ENCODE results near the gene AGGF1. TPM values are rescaled to one million over a fixed set of nuclear protein-coding genes. Genes with fewer than 3 reads are reported as not detected.

The AGGF1 gene
- total and polyA plus RNA-seq, 2 experiments from 2014 or later, result 32.8 to 33.7 TPM

DNA sequence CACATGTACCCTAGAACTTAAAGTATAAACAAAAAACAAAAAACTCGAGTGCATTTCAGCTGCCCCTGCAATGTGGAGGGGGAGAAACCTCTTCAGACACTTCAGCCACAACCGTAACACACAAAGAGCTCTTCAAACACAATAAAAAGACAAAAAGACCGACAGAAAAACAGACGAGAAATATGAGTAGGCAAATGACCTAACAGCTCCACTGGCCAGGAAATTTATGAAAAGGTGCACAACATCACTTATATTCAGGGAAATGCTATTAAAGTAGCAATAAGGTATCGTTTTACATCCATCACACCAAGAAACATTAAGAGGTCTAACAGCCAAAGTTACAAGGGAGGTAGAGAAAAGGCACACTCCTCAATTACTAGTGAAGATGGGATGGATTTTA, 50.7 kb downstream of the AGGF1 start:
- no peaks in the 10 kb centered on the region for H3K36me3 ChIP-seq
- H3K4me3 ChIP-seq, result no peak overlapping the region
- H3K27ac ChIP-seq, result no peak overlapping the region
- H3K27me3 ChIP-seq, result peaks cover 5% of the 10 kb centered on the region
- peaks cover 6% of the 10 kb centered on the region for H3K4me1 ChIP-seq (ENCODE audit: low read depth)
- no peak for DNase-seq (ENCODE audit: low read depth in 1 of 2, low spot score in 1 of 2)
- no peaks in the 10 kb centered on the region for H3K9me3 ChIP-seq (ENCODE audit: low read depth)
- TF ChIP-seq, protein P1, sequence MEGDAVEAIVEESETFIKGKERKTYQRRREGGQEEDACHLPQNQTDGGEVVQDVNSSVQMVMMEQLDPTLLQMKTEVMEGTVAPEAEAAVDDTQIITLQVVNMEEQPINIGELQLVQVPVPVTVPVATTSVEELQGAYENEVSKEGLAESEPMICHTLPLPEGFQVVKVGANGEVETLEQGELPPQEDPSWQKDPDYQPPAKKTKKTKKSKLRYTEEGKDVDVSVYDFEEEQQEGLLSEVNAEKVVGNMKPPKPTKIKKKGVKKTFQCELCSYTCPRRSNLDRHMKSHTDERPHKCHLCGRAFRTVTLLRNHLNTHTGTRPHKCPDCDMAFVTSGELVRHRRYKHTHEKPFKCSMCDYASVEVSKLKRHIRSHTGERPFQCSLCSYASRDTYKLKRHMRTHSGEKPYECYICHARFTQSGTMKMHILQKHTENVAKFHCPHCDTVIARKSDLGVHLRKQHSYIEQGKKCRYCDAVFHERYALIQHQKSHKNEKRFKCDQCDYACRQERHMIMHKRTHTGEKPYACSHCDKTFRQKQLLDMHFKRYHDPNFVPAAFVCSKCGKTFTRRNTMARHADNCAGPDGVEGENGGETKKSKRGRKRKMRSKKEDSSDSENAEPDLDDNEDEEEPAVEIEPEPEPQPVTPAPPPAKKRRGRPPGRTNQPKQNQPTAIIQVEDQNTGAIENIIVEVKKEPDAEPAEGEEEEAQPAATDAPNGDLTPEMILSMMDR (IDR thresholded peaks at IDR 0.05; ENCODE audit: low read depth, low read length), result no peak

DNA sequence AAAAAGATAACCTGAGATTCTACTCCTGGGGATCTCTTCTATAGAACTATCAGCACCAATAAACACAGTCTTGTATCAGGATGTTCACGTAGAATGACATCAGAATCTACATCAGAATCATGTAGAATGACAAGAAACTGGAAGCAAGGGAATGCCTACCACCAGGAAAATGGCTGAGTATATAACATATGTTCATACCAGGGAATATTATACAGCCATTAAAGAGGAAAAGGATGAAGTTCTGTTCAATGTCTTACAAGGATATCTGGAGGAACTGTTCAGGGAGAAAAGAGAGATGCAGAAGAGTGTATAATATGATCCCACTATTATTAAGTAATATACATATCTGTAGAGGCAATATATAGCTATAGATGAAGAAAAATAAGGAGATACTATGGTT, 52.1 kb downstream of the AGGF1 start:
- Histone ChIP-seq H3K36me3 (no peaks in the 10 kb centered on the region), H3K9me3 (ENCODE audit: low read depth) (no peaks in the 10 kb centered on the region), H3K4me1 (ENCODE audit: low read depth) (peaks cover 10% of the 10 kb centered on the region), H3K4me3 (no peak overlapping the region), H3K27me3 (peaks cover 5% of the 10 kb centered on the region), H3K27ac (no peak overlapping the region)
- TF ChIP-seq, protein P1 (IDR thresholded peaks at IDR 0.05; ENCODE audit: low read depth, low read length), result no peak
- DNase-seq (ENCODE audit: low read depth in 1 of 2, low spot score in 1 of 2), result no peak

DNA sequence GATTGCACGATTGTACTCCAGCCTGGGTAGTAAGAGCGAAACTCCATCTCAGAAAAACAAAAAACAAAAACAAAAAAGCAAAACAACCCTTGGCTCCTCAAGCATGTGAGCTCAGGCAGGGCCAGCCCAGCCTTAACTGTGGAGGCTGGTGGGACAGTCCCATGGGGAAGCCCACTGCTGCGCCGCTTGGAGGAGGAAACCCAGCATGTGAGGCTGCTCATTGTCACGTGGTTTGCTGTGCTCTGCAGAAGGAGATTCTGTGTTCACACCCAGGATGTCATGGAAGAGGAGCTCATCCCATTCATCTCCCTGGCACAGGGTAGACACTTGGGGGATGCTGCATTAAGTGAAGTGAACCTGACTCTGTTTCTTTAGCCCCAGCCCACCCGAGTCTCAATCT, 52.9 kb downstream of the AGGF1 start:
- H3K4me3 ChIP-seq, result no peak overlapping the region
- DNase-seq (ENCODE audit: low read depth in 1 of 2, low spot score in 1 of 2), result no peak
- H3K9me3 ChIP-seq (ENCODE audit: low read depth), result no peaks in the 10 kb centered on the region
- peaks cover 15% of the 10 kb centered on the region for H3K4me1 ChIP-seq (ENCODE audit: low read depth)
- no peaks in the 10 kb centered on the region for H3K36me3 ChIP-seq
- TF ChIP-seq, protein P1 (IDR thresholded peaks at IDR 0.05; ENCODE audit: low read depth, low read length), result no peak
- no peak overlapping the region for H3K27ac ChIP-seq
- peaks cover 5% of the 10 kb centered on the region for H3K27me3 ChIP-seq

DNA sequence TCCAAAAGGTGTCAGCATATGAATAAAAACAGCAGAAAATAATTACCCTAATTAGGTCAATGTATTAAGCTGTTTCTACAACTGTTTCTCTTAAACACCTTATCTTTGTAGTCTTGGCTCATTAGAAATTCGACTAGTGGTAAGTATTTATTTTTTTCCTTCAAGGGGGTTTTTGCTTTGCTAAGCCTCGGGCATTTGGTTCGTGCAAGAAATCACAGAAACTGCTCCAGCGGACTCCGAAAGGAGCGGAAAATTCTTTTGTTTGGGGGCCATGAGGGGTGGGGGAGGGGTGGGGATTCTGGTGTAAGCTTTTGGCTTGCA, 56.1 kb downstream of the AGGF1 start:
- TF ChIP-seq, protein P1 (IDR thresholded peaks at IDR 0.05; ENCODE audit: low read depth, low read length), result no peak
- peaks cover 15% of the 10 kb centered on the region for H3K4me1 ChIP-seq (ENCODE audit: low read depth)
- no peaks in the 10 kb centered on the region for H3K9me3 ChIP-seq (ENCODE audit: low read depth)
- H3K27ac ChIP-seq, result peak overlapping the region; percentile 96
- peak overlapping the region; percentile 57 for H3K4me3 ChIP-seq
- H3K36me3 ChIP-seq, result no peaks in the 10 kb centered on the region
- DNase-seq (ENCODE audit: low read depth in 1 of 2, low spot score in 1 of 2), result no peak
- H3K27me3 ChIP-seq, result no peaks in the 10 kb centered on the region

DNA sequence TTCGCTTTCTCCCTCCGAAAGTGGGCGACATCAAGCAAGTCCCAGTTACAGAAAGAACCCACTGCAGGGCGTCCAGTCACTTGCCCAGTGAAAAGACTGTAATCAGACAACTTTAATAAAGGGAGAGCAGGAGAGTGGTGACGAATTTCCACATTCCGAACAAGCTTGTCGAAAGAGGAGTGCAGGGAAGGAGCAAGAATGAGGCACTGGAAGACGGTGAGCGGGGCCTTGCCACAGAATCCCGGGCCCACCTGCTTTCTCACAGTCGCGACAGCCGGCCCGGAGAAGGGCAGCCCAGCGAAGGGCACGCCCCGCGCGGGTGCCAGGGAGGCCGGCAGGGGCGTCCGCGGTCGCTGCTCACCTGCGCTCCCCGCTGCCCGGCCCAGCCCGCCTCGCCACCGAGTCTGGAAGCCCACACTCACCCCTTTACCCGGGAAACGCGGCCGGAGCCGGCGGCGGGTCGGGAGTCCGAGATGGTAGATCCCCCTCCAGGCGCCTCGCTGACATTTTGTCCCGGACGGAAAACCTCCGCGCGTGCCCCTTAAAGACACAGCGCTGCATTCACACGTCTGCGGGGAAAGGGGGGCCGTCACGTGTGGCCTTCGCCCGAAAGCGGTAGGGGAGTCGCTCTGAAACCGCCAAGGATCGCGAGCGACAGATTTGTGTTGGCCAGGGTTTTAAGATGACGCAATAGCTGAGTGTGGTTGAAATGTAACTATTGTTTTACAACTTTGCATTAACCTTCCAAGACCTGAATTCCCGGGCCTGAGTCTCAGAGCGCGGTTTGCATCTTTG, 56.7 kb downstream of the AGGF1 start, which contains the start of gene ZBED3:
TSS of gene ZBED3 (minus strand) at position 597 of the 795 bp plus-strand sequence. CDS start 9,407 bp downstream, outside the sequence.
- peaks cover 15% of the 10 kb centered on the region for H3K4me1 ChIP-seq (ENCODE audit: low read depth)
- H3K27ac ChIP-seq, result peak within 1 kb of the TSS; percentile 96
- TF ChIP-seq, protein P1 (IDR thresholded peaks at IDR 0.05; ENCODE audit: low read depth, low read length), result peak; percentile 29
- no peaks in the 10 kb centered on the region for H3K36me3 ChIP-seq
- no peaks in the 10 kb centered on the region for H3K27me3 ChIP-seq
- peak within 1 kb of the TSS; percentile 57 for H3K4me3 ChIP-seq
- peak; percentile 74 to 90 for DNase-seq (ENCODE audit: low read depth in 1 of 2, low spot score in 1 of 2)
- H3K9me3 ChIP-seq (ENCODE audit: low read depth), result no peaks in the 10 kb centered on the region
